Measurements from ENCODE around the gene STX16.

STX16 gene

GRCh38 chr20:58675641-58676040, 24.6 kb downstream of the STX16 start:
- no peak for TF ChIP-seq CTCF (IDR thresholded peaks at IDR 0.05; ENCODE audit: low read depth, low read length)
- no peaks in the 10 kb centered on the region for H3K9me3 ChIP-seq (ENCODE audit: severe bottlenecking)
- no peaks in the 10 kb centered on the region for H3K27me3 ChIP-seq (ENCODE audit: insufficient read depth, low read depth, severe bottlenecking)
- H3K27ac ChIP-seq = no peak overlapping the region
- DNase-seq = no peak
- H3K4me3 ChIP-seq (ENCODE audit: low read depth, low read length) = no peak overlapping the region
- peaks cover 51% of the 10 kb centered on the region for H3K36me3 ChIP-seq

DNA sequence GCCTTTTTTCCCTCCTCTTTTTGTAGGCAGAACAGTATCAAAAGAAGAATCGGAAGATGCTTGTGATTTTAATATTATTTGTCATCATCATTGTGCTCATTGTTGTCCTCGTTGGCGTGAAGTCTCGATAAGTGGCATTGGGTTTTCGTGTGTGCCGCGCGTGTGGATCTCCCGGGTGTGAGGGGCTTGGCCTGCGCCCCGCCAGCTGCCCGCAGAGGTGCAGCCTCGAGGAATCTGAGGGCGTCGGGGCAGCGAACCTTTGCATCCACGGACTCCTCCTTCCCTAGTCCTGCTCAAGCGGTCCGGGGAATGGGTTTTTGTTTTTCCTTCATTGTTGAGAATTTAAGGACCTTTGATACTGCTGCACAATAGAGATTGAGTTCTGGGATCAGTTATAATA, 25.1 kb downstream of the STX16 start:
- Histone ChIP-seq H3K4me3 (ENCODE audit: low read depth, low read length) (no peak overlapping the region), H3K27ac (no peak overlapping the region), H3K9me3 (ENCODE audit: severe bottlenecking) (no peaks in the 10 kb centered on the region), H3K36me3 (peaks cover 46% of the 10 kb centered on the region), H3K27me3 (ENCODE audit: insufficient read depth, low read depth, severe bottlenecking) (no peaks in the 10 kb centered on the region)
- TF ChIP-seq CTCF (IDR thresholded peaks at IDR 0.05; ENCODE audit: low read depth, low read length) = no peak
- no peak for DNase-seq

GRCh38 chr20:58677079-58677604, 26.1 kb downstream of the STX16 start:
- Histone ChIP-seq H3K36me3 (peaks cover 39% of the 10 kb centered on the region), H3K9me3 (ENCODE audit: severe bottlenecking) (no peaks in the 10 kb centered on the region), H3K27ac (no peak overlapping the region), H3K4me3 (ENCODE audit: low read depth, low read length) (no peak overlapping the region), H3K27me3 (ENCODE audit: insufficient read depth, low read depth, severe bottlenecking) (no peaks in the 10 kb centered on the region)
- no peak for TF ChIP-seq CTCF (IDR thresholded peaks at IDR 0.05; ENCODE audit: low read depth, low read length)
- no peak for DNase-seq

- no peak for DNase-seq
- Histone ChIP-seq H3K27ac (no peak overlapping the region), H3K36me3 (peaks cover 36% of the 10 kb centered on the region), H3K9me3 (ENCODE audit: severe bottlenecking) (no peaks in the 10 kb centered on the region), H3K4me3 (ENCODE audit: low read depth, low read length) (no peak overlapping the region), H3K27me3 (ENCODE audit: insufficient read depth, low read depth, severe bottlenecking) (no peaks in the 10 kb centered on the region)
- TF ChIP-seq CTCF (IDR thresholded peaks at IDR 0.05; ENCODE audit: low read depth, low read length) = no peak
Measured at GRCh38 chr20:58677808-58678207, 26.7 kb downstream of the STX16 start.

GRCh38 chr20:58678806-58679205, 27.7 kb downstream of the STX16 start:
- Histone ChIP-seq H3K4me3 (ENCODE audit: low read depth, low read length) (no peak overlapping the region), H3K27ac (no peak overlapping the region), H3K9me3 (ENCODE audit: severe bottlenecking) (no peaks in the 10 kb centered on the region), H3K36me3 (peaks cover 28% of the 10 kb centered on the region), H3K27me3 (ENCODE audit: insufficient read depth, low read depth, severe bottlenecking) (no peaks in the 10 kb centered on the region)
- TF ChIP-seq CTCF (IDR thresholded peaks at IDR 0.05; ENCODE audit: low read depth, low read length) = no peak
- DNase-seq = no peak

All from WERI-Rb-1 (cell line).